ENCODE data around the gene CIZ1. TPM values are rescaled to one million over a fixed set of nuclear protein-coding genes. Genes with fewer than 3 reads are reported as not detected.

The CIZ1 gene
- total and polyA plus RNA-seq, 2 of the 13 experiments (the other 11 are each of a cell fraction or from before 2014, with no cell fraction given) = 30.6 to 50.3 TPM

GRCh38 chr9:128191406-128192046, at the start of gene CIZ1 (continued):
- TF ChIP-seq ZNF407 (CRISPR knock-in tag; IDR thresholded peaks at IDR 0.05; ENCODE audit: not compliant biosample characterization) (no peak), ZNF10 (CRISPR knock-in tag; IDR thresholded peaks at IDR 0.05; ENCODE audit: borderline replicate concordance, low read depth) (no peak), UBTF (CRISPR knock-in tag; IDR thresholded peaks at IDR 0.05) (peak; percentile 92), ARHGAP35 (CRISPR knock-in tag; IDR thresholded peaks at IDR 0.05; ENCODE audit: borderline replicate concordance) (0 out of 2 replicates have a peak, but pooled peaks have one; percentile 45), ZNF574 (CRISPR knock-in tag; IDR thresholded peaks at IDR 0.05) (peak; percentile 99), MTA3 (CRISPR knock-in tag; IDR thresholded peaks at IDR 0.05) (no peak), HBP1 (CRISPR knock-in tag; IDR thresholded peaks at IDR 0.05; ENCODE audit: low read depth) (no peak), NFYB (CRISPR knock-in tag; IDR thresholded peaks at IDR 0.05) (no peak), ZNF629 (CRISPR knock-in tag; conservative IDR thresholded peaks at IDR 0.05) (no peak), EEA1 (CRISPR knock-in tag; IDR thresholded peaks at IDR 0.05; ENCODE audit: borderline replicate concordance) (peak; percentile 57), POLR2G (IDR thresholded peaks at IDR 0.05; ENCODE audit: low read depth, low read length) (peak; percentile 87), MEIS2 (CRISPR knock-in tag; IDR thresholded peaks at IDR 0.05) (peak; percentile 40; the same call in 1 of the 2 replicates), ZEB1 (IDR thresholded peaks at IDR 0.05; ENCODE audit: insufficient replicate concordance, low read depth) (peak; percentile 38), ZBTB21 (CRISPR knock-in tag; IDR thresholded peaks at IDR 0.05) (no peak)

Data from HepG2 (cell line).